Activated CD8-positive, alpha-beta memory T cell treated with anti-CD3 and anti-CD28 coated beads, Interleukin-2, amount 50 U/mL, for 1 hour (primary cell): Measurements from ENCODE around the gene ZNHIT6.
"Not testable (repeated sequence)": the region's sequence is repeated elsewhere in the genome, so short reads cannot be mapped to it uniquely, and the experiment has no call there.

Source experiments
- DNase-seq: peaks from one replicate; pipeline ENCODE4 v3.0.0-alpha.2; 2020; ENCODE audit errors: extremely low read depth

The ZNHIT6 gene

GRCh38 chr1:85665932-85666331 lies 42.3 kb downstream of the ZNHIT6 start:
- no peak for DNase-seq

GRCh38 chr1:85663382-85663781 lies 44.9 kb downstream of the ZNHIT6 start:
- DNase-seq: no peak

GRCh38 chr1:85661767-85662166 lies 46.5 kb downstream of the ZNHIT6 start:
- no peak for DNase-seq

- DNase-seq: no peak
Measured at GRCh38 chr1:85660541-85660940, 47.7 kb downstream of the ZNHIT6 start.

- no peak for DNase-seq
Measured at GRCh38 chr1:85659174-85659573, 49.1 kb downstream of the ZNHIT6 start.

GRCh38 chr1:85656948-85657347 lies 51.3 kb downstream of the ZNHIT6 start:
- no peak for DNase-seq

GRCh38 chr1:85656256-85656655 lies 52.0 kb downstream of the ZNHIT6 start:
- DNase-seq: no peak

- no peak for DNase-seq
Measured at GRCh38 chr1:85655315-85655714, 52.9 kb downstream of the ZNHIT6 start.

- DNase-seq: no peak
Measured at GRCh38 chr1:85654066-85654782, 54.0 kb downstream of the ZNHIT6 start.

- no peak for DNase-seq
Measured at GRCh38 chr1:85652327-85652726, 55.9 kb downstream of the ZNHIT6 start.

GRCh38 chr1:85650645-85651044 lies 57.6 kb downstream of the ZNHIT6 start:
- DNase-seq: no peak

GRCh38 chr1:85649591-85649990 lies 58.6 kb downstream of the ZNHIT6 start:
- no peak for DNase-seq

GRCh38 chr1:85641598-85642556 lies 66.4 kb downstream of the ZNHIT6 start:
- not testable (repeated sequence) for DNase-seq

- not testable (repeated sequence) for DNase-seq
Measured at GRCh38 chr1:85639920-85640319, 68.3 kb downstream of the ZNHIT6 start.

- no peak for DNase-seq
Measured at GRCh38 chr1:85638412-85638811, 69.8 kb downstream of the ZNHIT6 start.

- no peak for DNase-seq
Measured at GRCh38 chr1:85630493-85630892, 77.7 kb downstream of the ZNHIT6 start.

- DNase-seq: no peak
Measured at GRCh38 chr1:85629532-85629920, 78.7 kb downstream of the ZNHIT6 start.

GRCh38 chr1:85628791-85629531 lies 79.3 kb downstream of the ZNHIT6 start:
- no peak for DNase-seq

- DNase-seq: no peak
Measured at GRCh38 chr1:85626818-85627217, 81.4 kb downstream of the ZNHIT6 start.

GRCh38 chr1:85624361-85624760 lies 83.9 kb downstream of the ZNHIT6 start:
- no peak for DNase-seq

- no peak for DNase-seq
Measured at GRCh38 chr1:85623061-85623471, 85.2 kb downstream of the ZNHIT6 start.

GRCh38 chr1:85621430-85621829 lies 86.8 kb downstream of the ZNHIT6 start:
- DNase-seq: no peak
